MV-4-11 (cell line): Measurements from ENCODE around the gene PARVB.

ENCODE experiments used
- DNase-seq: peaks from one replicate; lab custom pipeline; 2025; lab: John Stamatoyannopoulos, UW

Gene PARVB

DNA sequence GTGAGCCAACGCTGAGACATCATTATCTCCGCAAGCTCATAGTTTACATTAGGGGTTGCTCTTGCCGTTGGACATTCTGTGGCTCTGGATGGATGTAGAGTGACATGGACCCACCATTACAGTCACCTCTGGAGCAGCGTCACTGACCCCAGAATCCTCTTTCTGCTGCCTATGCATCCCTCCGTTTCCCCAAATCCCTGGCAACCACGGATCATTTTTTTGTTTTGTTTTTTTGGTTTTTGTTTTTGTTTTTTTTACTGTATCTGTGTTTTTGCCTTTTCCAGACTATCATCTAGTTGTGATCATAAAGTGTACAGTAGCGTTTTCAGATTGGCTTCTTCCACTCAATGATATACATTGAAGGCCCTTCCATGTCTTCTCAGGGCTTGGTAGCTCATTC is 4.0 kb downstream of the PARVB start:
- DNase-seq = no peak

- DNase-seq = no peak
Measured at GRCh38 chr22:44029069-44029468, 5.0 kb downstream of the PARVB start.

DNA sequence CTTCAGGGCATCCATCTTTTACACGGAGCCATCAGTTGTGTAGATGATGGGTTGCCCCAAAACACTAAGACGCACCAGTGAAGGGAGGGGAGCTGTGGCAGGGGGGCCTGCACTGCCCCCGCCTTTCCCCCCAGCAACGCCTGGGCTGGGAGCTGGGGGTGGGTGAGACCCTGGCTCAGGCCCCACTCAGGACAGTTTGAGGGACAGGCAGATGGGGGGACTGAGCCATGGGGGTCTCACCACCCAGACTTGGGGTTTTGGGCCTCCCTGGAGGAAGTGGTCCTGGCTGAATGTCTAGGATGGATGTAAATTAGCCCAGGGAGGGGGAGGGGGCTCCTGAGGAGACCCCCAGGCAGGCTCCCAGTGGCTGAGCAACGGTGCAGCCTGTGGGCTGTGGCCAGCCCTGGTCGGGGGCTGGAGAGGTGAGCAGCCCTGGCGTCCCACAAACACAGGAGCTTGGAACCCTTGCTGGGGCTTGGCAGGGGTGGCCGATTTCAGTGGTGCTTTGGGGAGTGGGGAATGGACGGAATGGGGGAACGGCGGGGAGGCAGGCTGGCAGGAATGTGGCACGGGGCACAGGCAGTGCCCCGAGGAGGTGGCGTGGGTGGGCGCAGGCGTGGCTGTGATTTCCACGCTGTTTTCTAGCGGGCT is 6.1 kb downstream of the PARVB start:
- DNase-seq = no peak

- DNase-seq = no peak
Measured at GRCh38 chr22:44030702-44031082, 6.6 kb downstream of the PARVB start.

DNA sequence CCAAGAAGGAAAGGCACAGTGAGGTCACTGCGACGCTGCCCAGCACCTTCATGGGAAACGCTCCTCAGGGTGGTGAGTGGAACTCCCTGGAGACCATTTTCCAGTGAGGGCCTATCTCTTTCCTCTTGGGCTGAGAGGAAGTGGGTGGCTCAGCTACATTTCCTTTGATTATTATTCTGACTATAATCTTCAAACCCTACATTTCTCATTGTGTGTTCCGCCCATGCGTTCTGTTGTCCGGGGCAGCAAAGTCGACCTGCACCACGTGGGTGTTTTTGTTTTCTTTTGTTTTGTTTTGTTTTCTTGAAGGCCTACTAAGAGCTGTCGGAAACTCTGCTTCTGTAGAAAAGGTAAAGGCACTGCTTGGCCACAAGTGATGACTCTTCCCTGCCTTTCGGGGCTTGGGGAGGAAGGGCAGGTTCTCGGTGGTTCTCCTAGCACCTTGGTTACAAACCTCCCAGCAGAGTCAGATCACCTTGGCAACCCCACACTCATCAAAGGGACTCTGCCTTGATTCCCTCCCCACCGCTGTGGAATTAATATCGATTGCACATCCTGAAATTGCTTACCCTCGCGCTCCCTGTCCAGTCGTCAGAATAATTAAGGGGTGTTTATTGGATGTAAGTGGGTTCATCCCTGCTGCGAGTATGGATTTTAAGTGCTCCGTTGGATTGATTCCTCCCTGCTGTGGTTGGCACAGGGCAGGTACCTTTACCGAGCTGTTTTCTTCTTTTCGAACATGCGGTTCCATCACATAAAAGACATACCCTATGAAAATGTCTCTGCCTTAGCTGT is 7.3 kb downstream of the PARVB start:
- no peak for DNase-seq

- no peak for DNase-seq
Measured at GRCh38 chr22:44032126-44032730, 8.1 kb downstream of the PARVB start.

- DNase-seq = no peak
Measured at GRCh38 chr22:44033287-44033686, 9.2 kb downstream of the PARVB start.

GRCh38 chr22:44033694-44034093 is 9.6 kb downstream of the PARVB start:
- DNase-seq = no peak

GRCh38 chr22:44037519-44038375 is 13.6 kb downstream of the PARVB start:
- no peak for DNase-seq

DNA sequence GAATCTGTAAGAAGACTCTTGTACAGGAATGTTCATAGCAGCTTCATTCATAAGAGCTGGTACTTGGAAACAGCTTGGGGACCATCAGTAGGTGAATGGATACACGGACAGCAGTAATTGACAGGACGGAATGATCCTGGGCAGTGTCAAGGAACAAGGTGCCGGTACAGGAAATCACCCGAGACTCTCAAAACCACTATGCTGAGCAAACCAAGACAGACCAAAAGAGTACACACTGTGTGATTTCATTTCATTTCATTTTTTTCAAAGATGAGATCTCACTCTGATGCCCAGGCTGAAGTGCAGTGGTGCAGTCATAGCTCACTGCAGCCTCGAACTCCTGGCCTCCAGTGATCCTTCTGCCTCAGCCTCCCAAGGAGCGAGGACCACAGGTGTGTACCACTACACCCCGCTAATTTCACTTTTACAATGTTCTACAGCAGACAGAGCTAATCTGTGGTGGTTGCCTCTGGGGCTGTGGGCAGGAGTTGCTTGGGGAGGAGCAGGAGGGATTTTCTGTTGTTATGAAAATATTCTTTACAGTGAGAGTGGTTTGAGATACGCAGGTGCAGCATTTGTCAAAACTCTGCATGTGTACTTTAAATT is 15.6 kb downstream of the PARVB start:
- DNase-seq = no peak

- no peak for DNase-seq
Measured at GRCh38 chr22:44042249-44043218, 18.4 kb downstream of the PARVB start.

- DNase-seq = no peak
Measured at GRCh38 chr22:44045145-44045544, 21.0 kb downstream of the PARVB start.

GRCh38 chr22:44046485-44047141 is 22.5 kb downstream of the PARVB start:
- DNase-seq = no peak

DNA sequence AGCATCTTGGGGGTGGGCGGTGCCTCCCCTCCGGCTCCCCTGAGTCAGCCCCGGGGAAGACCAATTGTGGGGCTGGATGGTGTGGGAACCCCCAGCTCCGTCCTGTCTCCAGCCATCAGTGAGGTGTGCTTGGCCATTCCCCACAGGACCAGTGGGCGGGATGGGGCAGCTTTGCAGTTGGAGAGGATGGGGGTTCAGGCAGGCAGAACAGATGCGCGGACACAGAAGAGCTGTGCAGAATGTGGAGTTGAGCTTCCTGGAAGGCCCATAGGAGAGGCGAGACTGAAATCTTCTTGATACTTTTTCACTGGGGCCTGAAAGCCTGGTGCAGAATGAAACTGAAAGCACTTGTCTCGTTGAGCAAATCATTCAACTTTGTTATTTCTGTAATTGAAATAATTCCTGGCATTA is 23.8 kb downstream of the PARVB start:
- DNase-seq = no peak

DNA sequence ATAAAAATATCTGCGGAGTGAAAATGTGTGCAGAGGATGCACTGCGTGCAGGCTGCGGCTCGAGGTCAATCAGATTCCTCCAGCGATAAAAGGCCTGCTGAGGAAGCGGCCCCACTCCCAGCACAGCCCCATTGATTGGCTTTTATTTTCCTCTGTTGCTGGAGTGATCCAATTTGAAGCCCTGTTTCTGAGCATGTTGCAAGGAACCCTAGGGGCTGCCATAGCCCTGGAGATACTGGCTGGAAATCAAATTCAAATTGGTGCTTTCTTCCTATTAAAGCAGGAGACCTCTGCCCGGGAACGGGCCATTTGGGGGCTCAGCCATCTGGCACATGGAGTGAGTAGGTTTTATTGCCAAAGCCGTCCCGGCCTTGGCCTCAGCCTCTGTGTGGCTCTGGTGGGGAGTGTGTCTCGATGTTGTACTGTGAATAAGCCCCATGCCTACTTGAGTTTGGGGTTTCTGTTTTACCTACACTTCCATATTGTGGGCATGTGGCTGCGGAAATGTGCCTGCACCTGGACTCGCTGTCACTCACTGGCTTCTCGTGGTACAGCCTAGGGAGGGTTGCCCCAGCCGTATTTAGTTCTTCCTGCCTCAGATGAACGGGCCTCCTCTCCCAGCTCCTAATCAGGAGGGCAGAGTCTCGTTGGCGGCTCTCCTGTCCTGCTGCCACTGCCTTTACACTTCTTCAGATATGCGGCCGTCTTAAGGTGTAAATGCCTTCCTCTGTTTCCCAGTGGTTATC is 25.6 kb downstream of the PARVB start:
- DNase-seq = no peak

GRCh38 chr22:44050766-44051355 is 26.8 kb downstream of the PARVB start:
- DNase-seq = no peak

DNA sequence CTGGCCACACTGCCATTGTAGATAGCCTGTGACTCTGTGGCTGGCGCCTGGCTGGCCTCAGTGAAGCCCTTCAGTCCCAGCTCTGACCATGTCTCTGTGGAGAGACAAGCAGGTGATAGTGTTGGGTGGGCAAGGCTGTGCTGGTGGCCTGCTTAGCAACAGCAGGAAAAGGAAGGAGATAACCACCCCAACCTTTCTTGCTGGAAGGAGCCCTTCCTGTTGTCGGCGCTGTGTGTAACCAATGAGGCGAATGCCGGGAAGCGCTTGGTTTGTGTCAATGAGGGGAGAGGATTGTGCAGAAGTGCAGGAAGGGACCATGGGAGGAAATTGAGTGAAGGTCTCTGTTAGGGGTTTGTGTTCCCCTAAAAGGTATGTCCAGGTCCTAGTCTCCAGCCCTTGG is 27.3 kb downstream of the PARVB start:
- no peak for DNase-seq

DNA sequence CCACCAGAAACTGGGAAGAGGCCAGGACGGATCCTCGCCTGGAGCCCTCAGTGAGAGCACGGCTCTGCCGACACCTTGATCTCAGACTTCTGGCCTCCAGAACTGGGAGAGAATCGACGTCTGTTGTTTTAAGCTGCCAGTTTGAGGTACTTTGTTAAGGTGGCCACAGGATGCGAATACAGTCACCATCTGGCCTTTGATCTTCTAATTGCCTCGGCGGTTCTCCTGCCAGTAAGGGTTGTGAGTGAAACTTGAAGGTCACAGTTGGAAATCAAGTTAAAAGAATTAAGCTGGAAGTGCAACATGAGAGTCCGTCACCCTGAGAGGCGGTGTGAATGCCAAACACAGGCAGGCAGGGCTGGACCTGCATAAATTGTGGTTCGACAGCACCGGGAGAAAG is 27.9 kb downstream of the PARVB start:
- no peak for DNase-seq

DNA sequence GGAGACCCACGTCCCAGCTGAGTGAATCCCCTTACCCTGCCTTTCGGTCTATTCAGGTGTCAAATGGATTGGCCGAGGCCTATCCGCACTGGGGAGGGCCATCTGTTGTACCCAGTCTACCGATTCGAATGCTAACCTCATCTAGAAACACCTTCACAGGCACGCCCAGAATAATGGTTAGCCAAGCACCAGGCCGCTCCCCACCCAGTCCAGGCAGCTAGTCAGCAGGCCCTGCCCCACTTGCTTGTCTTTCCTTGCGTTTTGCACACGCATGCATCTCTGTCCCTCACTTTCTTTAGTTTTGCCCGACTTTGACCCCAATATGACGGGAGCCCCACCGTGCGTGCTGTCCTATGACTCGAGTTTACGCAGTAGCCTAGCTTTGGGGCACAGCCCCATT is 31.7 kb downstream of the PARVB start:
- no peak for DNase-seq
